Measurements from ENCODE around the gene STXBP6.

DNA sequence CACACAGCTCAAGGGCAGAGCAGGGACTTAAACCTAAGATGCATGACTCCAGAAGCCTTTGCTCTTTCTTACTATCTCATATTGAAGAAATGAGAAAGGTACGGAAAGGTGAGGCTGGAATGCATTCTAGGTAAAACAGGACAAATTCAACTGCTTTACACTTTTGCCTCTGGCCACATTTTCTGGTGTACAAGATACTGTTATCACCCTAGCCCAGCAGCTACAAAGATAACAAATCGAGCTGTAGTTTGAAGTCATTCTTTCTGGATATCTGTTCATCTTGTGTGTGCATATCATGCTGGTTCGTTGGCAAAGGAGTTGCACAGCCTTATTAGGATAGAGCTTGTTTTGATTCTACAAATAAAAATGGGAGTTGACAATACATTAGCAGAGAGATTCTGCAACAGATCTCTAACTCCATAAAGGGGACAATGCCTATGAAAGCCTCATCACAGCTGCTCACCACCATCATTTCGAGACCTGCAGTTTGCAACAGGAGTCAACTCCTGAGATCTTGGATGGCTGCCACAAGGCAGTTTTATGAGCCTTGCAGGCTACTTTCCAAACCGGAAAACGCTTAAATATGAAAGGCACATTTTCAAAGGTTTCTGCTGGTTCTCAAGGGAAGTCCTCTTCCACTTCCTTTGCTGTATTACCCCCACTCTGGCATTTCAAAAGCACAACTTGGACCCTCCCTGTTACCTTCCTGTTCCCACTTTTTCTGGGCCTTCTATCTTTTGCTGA is 64.9 kb downstream of the STXBP6 start:
- TF ChIP-seq, protein P1, sequence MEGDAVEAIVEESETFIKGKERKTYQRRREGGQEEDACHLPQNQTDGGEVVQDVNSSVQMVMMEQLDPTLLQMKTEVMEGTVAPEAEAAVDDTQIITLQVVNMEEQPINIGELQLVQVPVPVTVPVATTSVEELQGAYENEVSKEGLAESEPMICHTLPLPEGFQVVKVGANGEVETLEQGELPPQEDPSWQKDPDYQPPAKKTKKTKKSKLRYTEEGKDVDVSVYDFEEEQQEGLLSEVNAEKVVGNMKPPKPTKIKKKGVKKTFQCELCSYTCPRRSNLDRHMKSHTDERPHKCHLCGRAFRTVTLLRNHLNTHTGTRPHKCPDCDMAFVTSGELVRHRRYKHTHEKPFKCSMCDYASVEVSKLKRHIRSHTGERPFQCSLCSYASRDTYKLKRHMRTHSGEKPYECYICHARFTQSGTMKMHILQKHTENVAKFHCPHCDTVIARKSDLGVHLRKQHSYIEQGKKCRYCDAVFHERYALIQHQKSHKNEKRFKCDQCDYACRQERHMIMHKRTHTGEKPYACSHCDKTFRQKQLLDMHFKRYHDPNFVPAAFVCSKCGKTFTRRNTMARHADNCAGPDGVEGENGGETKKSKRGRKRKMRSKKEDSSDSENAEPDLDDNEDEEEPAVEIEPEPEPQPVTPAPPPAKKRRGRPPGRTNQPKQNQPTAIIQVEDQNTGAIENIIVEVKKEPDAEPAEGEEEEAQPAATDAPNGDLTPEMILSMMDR (IDR thresholded peaks at IDR 0.05; ENCODE audit: extremely low read depth in 1 of 2, insufficient read depth in 1 of 2, low read depth in 1 of 2, low read length in 2 of 2), result no peak
- TF ChIP-seq POLR2AphosphoS5 (IDR thresholded peaks at IDR 0.05; ENCODE audit: insufficient read depth, low read depth, low read length), result no peak

Data from endothelial cell of umbilical vein (primary cell).